Suprapubic skin (tissue), 3 donors: ENCODE results near the gene ZFP36L2.

Source experiments
- POLR2AphosphoS5 ChIP-seq, 3 donors: sonication (generic); formaldehyde crosslinking; IDR thresholded peaks; one replicate each; pipeline ENCODE4 v1.6.1; 2017; ENCODE audit warnings: antibody characterized with exemption in 3 of 3
- TF ChIP-seq, protein P1 (sequence below), 2 donors: fragments of 200-600 bp in 1 of 2; fragments of 450-650 bp in 1 of 2; sonication (generic) in 1 of 2; IDR thresholded peaks; one replicate each; pipeline ENCODE4 v1.5.1; 2016 to 2019; ENCODE audit warnings: antibody characterized with exemption in 2 of 2, mild to moderate bottlenecking in 1 of 2, moderate library complexity in 1 of 2

DNA sequence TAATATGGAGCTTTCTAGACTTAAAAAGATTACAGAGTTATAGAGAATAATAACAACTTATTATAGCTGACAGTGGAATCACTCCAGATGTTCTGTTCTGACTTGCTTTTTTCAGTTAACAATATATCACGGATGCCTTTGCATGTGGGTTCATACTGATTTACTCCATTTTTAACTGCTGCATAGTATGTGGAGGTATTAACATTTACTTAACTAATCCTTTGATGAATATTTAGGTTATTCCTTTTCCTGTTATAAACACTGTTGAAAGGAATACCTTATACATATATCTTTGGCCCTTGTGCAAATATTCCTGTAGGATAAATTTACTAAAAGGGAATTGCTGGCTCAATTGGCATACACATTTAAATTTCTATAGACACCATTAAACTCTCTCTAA, 33.1 kb upstream of the ZFP36L2 start:
- TF ChIP-seq, protein P1, sequence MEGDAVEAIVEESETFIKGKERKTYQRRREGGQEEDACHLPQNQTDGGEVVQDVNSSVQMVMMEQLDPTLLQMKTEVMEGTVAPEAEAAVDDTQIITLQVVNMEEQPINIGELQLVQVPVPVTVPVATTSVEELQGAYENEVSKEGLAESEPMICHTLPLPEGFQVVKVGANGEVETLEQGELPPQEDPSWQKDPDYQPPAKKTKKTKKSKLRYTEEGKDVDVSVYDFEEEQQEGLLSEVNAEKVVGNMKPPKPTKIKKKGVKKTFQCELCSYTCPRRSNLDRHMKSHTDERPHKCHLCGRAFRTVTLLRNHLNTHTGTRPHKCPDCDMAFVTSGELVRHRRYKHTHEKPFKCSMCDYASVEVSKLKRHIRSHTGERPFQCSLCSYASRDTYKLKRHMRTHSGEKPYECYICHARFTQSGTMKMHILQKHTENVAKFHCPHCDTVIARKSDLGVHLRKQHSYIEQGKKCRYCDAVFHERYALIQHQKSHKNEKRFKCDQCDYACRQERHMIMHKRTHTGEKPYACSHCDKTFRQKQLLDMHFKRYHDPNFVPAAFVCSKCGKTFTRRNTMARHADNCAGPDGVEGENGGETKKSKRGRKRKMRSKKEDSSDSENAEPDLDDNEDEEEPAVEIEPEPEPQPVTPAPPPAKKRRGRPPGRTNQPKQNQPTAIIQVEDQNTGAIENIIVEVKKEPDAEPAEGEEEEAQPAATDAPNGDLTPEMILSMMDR (IDR thresholded peaks at IDR 0.05) = no peak
- TF ChIP-seq POLR2AphosphoS5 (IDR thresholded peaks at IDR 0.05) = no peak
